GM06990 (cell line): ENCODE results near the gene CD69.
"Not testable (repeated sequence)": the region's sequence is repeated elsewhere in the genome, so short reads cannot be mapped to it uniquely, and the experiment has no call there.

Source experiments
- DNase-seq: peaks from one replicate; pipeline ENCODE4 v3.0.0-alpha.2; 2011; ENCODE audit not compliant: insufficient read length; ENCODE audit errors: extremely low read depth
- H3K27me3 ChIP-seq: replicated peaks from 2 replicates; pipeline ENCODE4 v1.6.0; 2011; ENCODE audit warnings: low read length; ENCODE audit not compliant: control insufficient read depth, insufficient read depth
- H3K36me3 ChIP-seq: 2 replicates; pipeline ENCODE4 v1.5.1; 2011; ENCODE audit warnings: low read length; ENCODE audit not compliant: control insufficient read depth, insufficient read depth
- H3K4me3 ChIP-seq: replicated peaks from 2 replicates; pipeline ENCODE4 v1.5.1; 2011; ENCODE audit warnings: low read depth, mild to moderate bottlenecking, control low read depth, low read length
- CTCF ChIP-seq: IDR thresholded peaks from 2 replicates; pipeline ENCODE4 v1.5.1; 2011; ENCODE audit warnings: low read length, control low read depth, mild to moderate bottlenecking, inconsistent platforms; ENCODE audit not compliant: insufficient read depth, poor library complexity, severe bottlenecking

Gene CD69

DNA sequence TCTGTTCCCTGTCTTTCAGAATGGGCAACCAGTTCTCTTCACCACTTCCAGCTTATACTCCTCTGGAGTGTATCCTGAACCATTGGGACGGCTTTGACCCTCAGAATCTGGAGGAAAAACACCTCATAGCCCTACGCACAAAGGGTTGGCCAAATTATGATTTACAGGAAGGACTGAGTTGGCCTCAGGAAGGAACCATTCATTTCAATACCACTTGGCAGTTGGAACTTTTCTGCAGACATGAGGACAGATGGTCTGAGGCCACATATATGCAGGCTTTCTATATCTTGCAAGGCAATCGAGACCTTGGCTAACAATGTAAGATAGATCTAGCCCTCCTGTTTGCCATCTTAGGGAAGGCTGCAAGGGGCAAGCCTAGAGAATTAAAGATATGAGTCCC lies 51.8 kb downstream of the CD69 start:
- Histone ChIP-seq H3K27me3 (no peaks in the 10 kb centered on the region), H3K4me3 (no peak overlapping the region), H3K36me3 (no peaks in the 10 kb centered on the region; the same call in 1 of the 2 replicates)
- DNase-seq = no peak
- TF ChIP-seq CTCF = no peak

GRCh38 chr12:9707864-9708808 lies 52.6 kb downstream of the CD69 start:
- DNase-seq = no peak
- TF ChIP-seq CTCF = peak; percentile 78
- Histone ChIP-seq H3K4me3 (no peak overlapping the region), H3K36me3 (no peaks in the 10 kb centered on the region; the same call in 1 of the 2 replicates), H3K27me3 (no peaks in the 10 kb centered on the region)

- DNase-seq = no peak
- H3K4me3 ChIP-seq = no peak overlapping the region
- no peaks in the 10 kb centered on the region; the same call in 1 of the 2 replicates for H3K36me3 ChIP-seq
- no peaks in the 10 kb centered on the region for H3K27me3 ChIP-seq
- TF ChIP-seq CTCF = no peak
Observed at GRCh38 chr12:9707356-9707755, 53.3 kb downstream of the CD69 start.

- H3K4me3 ChIP-seq = no peak overlapping the region
- no peaks in the 10 kb centered on the region for H3K27me3 ChIP-seq
- no peak for DNase-seq
- no peak for TF ChIP-seq CTCF
- no peaks in the 10 kb centered on the region; the same call in 1 of the 2 replicates for H3K36me3 ChIP-seq
Observed at GRCh38 chr12:9706086-9706685, 54.5 kb downstream of the CD69 start.

DNA sequence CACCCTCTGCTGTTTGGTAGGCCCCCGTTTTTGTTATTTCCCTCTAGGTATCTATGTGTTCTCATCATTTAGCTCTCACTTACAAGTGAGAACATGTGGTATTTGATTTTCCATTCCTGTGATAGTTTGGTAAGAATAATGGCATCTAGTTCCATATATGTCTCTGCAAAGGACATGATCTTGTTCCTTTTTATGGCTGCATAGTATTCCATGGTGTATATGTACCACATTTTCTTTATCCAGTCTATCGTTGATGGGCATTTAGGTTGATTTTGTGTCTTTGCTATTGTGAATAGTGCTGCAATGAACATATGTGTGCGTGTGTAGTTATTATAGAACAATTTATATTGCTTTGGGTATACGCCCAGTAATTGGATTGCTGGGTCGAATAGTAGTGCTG lies 56.1 kb downstream of the CD69 start:
- DNase-seq, H3K27me3 ChIP-seq, H3K4me3 ChIP-seq, H3K36me3 ChIP-seq: not testable (repeated sequence)
